ENCODE data around the gene REXO4. TPM values are rescaled to one million over a fixed set of nuclear protein-coding genes. Genes with fewer than 3 reads are reported as not detected.

The REXO4 gene
- total and polyA plus RNA-seq, 9 of the 15 experiments (the other 6 are each of a cell fraction or from before 2014, with no cell fraction given), result 3.4 to 72.9 (median 31.1) TPM

- TF ChIP-seq GABPB2 (CRISPR knock-in tag; conservative IDR thresholded peaks at IDR 0.05), result no peak
- TF ChIP-seq MCM5 (IDR thresholded peaks at IDR 0.05; ENCODE audit: low read depth), result no peak
- TF ChIP-seq NFE2 (IDR thresholded peaks at IDR 0.05; ENCODE audit: low read depth), result no peak
- no peak for TF ChIP-seq CBX2 (IDR thresholded peaks at IDR 0.05; ENCODE audit: insufficient read depth, low read length, poor library complexity, severe bottlenecking)
- TF ChIP-seq GTF2B (IDR thresholded peaks at IDR 0.05; ENCODE audit: extremely low read depth, insufficient read length), result no peak
- no peak for TF ChIP-seq ZNF518B (CRISPR knock-in tag; IDR thresholded peaks at IDR 0.05)
- no peak for TF ChIP-seq ZNF431 (CRISPR knock-in tag; IDR thresholded peaks at IDR 0.05)
- TF ChIP-seq HOXB6 (CRISPR knock-in tag; IDR thresholded peaks at IDR 0.05; ENCODE audit: borderline replicate concordance), result no peak
Observed at GRCh38 chr9:133417541-133418461, at the start of gene REXO4 (continued).
